WTC11 (cell line): ENCODE results near the gene GABARAPL2.

Source experiments
- CBFB ChIP-seq: sonication (generic); formaldehyde crosslinking; IDR thresholded peaks from 2 replicates; pipeline ENCODE4 v1.8.1; 2022; ENCODE audit warnings: mild to moderate bottlenecking, low read depth, missing genetic modification reagents
- ELF4 ChIP-seq: sonication (generic); formaldehyde crosslinking; IDR thresholded peaks from 2 replicates; pipeline ENCODE4 v1.8.1; 2022; ENCODE audit warnings: low read depth, mild to moderate bottlenecking, moderate library complexity, missing genetic modification reagents
- ETV6 ChIP-seq: sonication (generic); formaldehyde crosslinking; IDR thresholded peaks from 2 replicates; pipeline ENCODE4 v1.8.1; 2022; ENCODE audit warnings: mild to moderate bottlenecking, missing genetic modification reagents
- IRF2 ChIP-seq: sonication (generic); formaldehyde crosslinking; IDR thresholded peaks from 2 replicates; pipeline ENCODE4 v1.8.0; 2022; ENCODE audit warnings: low read depth, missing genetic modification reagents, borderline replicate concordance
- PRDM15 ChIP-seq: sonication (generic); formaldehyde crosslinking; IDR thresholded peaks from 2 replicates; pipeline ENCODE4 v1.8.0; 2022; ENCODE audit warnings: missing genetic modification reagents
- SP1 ChIP-seq: sonication (generic); formaldehyde crosslinking; conservative IDR thresholded peaks from 2 replicates; pipeline ENCODE4 v1.8.1; 2022; ENCODE audit warnings: missing genetic modification reagents
- TCF7 ChIP-seq: sonication (generic); formaldehyde crosslinking; IDR thresholded peaks from 2 replicates; pipeline ENCODE4 v1.8.0; 2022; ENCODE audit warnings: mild to moderate bottlenecking, low read depth, missing genetic modification reagents, moderate library complexity
- TEAD4 ChIP-seq: sonication (generic); formaldehyde crosslinking; IDR thresholded peaks from 2 replicates; pipeline ENCODE4 v1.8.0; 2022; ENCODE audit warnings: mild to moderate bottlenecking, missing genetic modification reagents
- ZNF232 ChIP-seq: sonication (generic); formaldehyde crosslinking; IDR thresholded peaks from 2 replicates; pipeline ENCODE4 v1.8.0; 2022; ENCODE audit warnings: mild to moderate bottlenecking, missing genetic modification reagents
- TF ChIP-seq, protein P1 (sequence below): fragments of 200-600 bp; IDR thresholded peaks from 2 replicates; pipeline ENCODE4 v1.8.0; 2022; ENCODE audit warnings: antibody characterized with exemption
- TF ChIP-seq, protein P2 (sequence below): sonication (generic); formaldehyde crosslinking; IDR thresholded peaks from 2 replicates; pipeline ENCODE4 v1.8.0; 2022; ENCODE audit warnings: mild to moderate bottlenecking, missing genetic modification reagents

DNA sequence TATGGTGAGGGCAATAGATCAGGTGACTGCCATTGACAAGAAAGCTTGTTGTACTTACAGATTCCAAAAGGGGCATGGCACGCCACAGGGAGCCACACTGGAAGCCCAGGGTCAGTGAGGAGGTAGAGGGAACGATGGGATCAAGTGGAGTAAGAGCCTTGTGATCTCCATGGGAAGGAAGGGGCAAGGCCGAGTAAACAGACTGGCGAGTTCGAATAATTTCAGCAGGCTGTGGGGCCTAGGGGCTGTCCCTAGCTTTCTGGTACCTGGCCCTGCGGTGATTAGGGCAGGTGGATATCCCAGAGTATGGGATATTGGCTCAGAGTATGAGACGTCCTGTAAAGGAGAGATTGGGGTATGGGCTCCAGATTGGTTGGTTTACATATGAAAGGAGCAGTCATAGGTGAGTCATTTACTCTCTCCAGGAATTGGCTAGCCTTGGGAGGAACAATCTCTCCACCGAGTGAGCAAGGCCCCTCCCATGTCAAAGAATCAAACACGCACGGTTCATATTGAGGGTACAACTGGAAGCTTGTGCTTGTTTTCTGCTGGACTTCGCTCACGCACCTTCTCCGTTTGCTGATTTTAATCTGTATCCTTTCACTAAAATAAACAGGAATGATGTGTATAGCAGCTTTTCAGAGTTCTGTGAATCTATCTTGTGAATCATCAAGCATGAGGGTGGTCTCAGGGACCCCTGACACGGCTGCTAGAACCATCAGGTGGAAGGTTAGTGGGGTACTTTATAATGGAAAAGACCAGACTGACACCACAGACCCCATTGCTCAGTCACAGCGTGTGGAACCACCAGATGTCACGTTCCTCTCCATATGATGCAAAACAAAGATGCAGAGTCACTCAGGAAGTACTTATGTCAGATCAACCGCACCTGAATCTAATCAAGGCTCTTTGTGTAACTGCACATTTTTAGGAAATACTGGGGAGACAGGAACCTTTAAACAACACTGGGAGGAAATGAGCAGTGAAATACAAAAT is 27.9 kb downstream of the GABARAPL2 start:
- TF ChIP-seq, protein P1, sequence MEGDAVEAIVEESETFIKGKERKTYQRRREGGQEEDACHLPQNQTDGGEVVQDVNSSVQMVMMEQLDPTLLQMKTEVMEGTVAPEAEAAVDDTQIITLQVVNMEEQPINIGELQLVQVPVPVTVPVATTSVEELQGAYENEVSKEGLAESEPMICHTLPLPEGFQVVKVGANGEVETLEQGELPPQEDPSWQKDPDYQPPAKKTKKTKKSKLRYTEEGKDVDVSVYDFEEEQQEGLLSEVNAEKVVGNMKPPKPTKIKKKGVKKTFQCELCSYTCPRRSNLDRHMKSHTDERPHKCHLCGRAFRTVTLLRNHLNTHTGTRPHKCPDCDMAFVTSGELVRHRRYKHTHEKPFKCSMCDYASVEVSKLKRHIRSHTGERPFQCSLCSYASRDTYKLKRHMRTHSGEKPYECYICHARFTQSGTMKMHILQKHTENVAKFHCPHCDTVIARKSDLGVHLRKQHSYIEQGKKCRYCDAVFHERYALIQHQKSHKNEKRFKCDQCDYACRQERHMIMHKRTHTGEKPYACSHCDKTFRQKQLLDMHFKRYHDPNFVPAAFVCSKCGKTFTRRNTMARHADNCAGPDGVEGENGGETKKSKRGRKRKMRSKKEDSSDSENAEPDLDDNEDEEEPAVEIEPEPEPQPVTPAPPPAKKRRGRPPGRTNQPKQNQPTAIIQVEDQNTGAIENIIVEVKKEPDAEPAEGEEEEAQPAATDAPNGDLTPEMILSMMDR, result no peak
- TF ChIP-seq CBFB (CRISPR knock-in tag) (no peak), ZNF232 (no peak), IRF2 (CRISPR knock-in tag) (no peak), ELF4 (CRISPR knock-in tag) (no peak), TCF7 (no peak), SP1 (CRISPR knock-in tag) (no peak), ETV6 (CRISPR knock-in tag) (no peak), PRDM15 (CRISPR knock-in tag) (no peak), TEAD4 (CRISPR knock-in tag) (no peak)
- TF ChIP-seq, protein P2, sequence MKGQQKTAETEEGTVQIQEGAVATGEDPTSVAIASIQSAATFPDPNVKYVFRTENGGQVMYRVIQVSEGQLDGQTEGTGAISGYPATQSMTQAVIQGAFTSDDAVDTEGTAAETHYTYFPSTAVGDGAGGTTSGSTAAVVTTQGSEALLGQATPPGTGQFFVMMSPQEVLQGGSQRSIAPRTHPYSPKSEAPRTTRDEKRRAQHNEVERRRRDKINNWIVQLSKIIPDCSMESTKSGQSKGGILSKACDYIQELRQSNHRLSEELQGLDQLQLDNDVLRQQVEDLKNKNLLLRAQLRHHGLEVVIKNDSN (CRISPR knock-in tag), result no peak
